ENCODE measurements around the gene ALOX5. TPM values are rescaled to one million over a fixed set of nuclear protein-coding genes. Genes with fewer than 3 reads are reported as not detected.

ALOX5 gene
- total and polyA plus RNA-seq, 3 experiments from 2014 or later: 0.77 to 3.0 (median 0.93) TPM

GRCh38 chr10:45483002-45483401 is 109.0 kb downstream of the ALOX5 start:
- H3K27ac Mint-ChIP-seq: no peak overlapping the region
- no peaks in the 10 kb centered on the region for H3K4me1 ChIP-seq (ENCODE audit: insufficient read depth, low read length)
- POLR2A ChIA-PET: no interaction called here
- peaks cover 10 to 25% (median 20%) of the 10 kb centered on the region in 5 donors for H3K9me3 Mint-ChIP-seq
- no peak overlapping the region for H3K27ac ChIP-seq (ENCODE audit: low read depth, low read length)
- CTCF ChIA-PET: no interaction called here
- peaks cover 0 to 7% (median 3%) of the 10 kb centered on the region in 3 donors for H3K4me1 Mint-ChIP-seq
- no peaks in the 10 kb centered on the region for H3K27me3 ChIP-seq (ENCODE audit: insufficient read depth, low read length, poor library complexity, severe bottlenecking)
- H3K36me3 Mint-ChIP-seq: peaks cover 28 to 85% (median 50%) of the 10 kb centered on the region in 3 donors
- H3K4me3 ChIP-seq (ENCODE audit: low read length): no peak overlapping the region
- H3K27me3 Mint-ChIP-seq: no peaks in the 10 kb centered on the region
- peaks cover 2% of the 10 kb centered on the region for H3K36me3 ChIP-seq (ENCODE audit: insufficient read depth, low read length)
- H3K4me3 Mint-ChIP-seq: no peak overlapping the region
- no peaks in the 10 kb centered on the region for H3K9me3 ChIP-seq (ENCODE audit: low read length)
- DNase-seq: no peak

GRCh38 chr10:45487735-45488134 is 113.7 kb downstream of the ALOX5 start:
- Mint-ChIP-seq H3K36me3 (peaks cover 17 to 75% (median 27%) of the 10 kb centered on the region in 3 donors), H3K9me3 (no peaks in the 10 kb centered on the region), H3K4me3 (no peak overlapping the region), H3K4me1 (peaks cover 2 to 7% (median 5%) of the 10 kb centered on the region in 3 donors), H3K27me3 (no peaks in the 10 kb centered on the region), H3K27ac (peak overlapping the region in 1 of 8 donors; percentile 18)
- H3K9me3 ChIP-seq (ENCODE audit: low read length): no peaks in the 10 kb centered on the region
- peaks cover 17% of the 10 kb centered on the region for H3K36me3 ChIP-seq (ENCODE audit: insufficient read depth, low read length)
- no peak overlapping the region for H3K27ac ChIP-seq (ENCODE audit: low read depth, low read length)
- no peak for DNase-seq
- CTCF ChIA-PET: no interaction called here
- no peaks in the 10 kb centered on the region for H3K4me1 ChIP-seq (ENCODE audit: insufficient read depth, low read length)
- no peak overlapping the region for H3K4me3 ChIP-seq (ENCODE audit: low read length)
- H3K27me3 ChIP-seq (ENCODE audit: insufficient read depth, low read length, poor library complexity, severe bottlenecking): no peaks in the 10 kb centered on the region
- POLR2A ChIA-PET: no interaction called here

- Histone ChIP-seq H3K9me3 (ENCODE audit: low read length) (no peaks in the 10 kb centered on the region), H3K4me1 (ENCODE audit: insufficient read depth, low read length) (no peaks in the 10 kb centered on the region), H3K36me3 (ENCODE audit: insufficient read depth, low read length) (peaks cover 17% of the 10 kb centered on the region), H3K27ac (ENCODE audit: low read depth, low read length) (no peak overlapping the region), H3K4me3 (ENCODE audit: low read length) (no peak overlapping the region), H3K27me3 (ENCODE audit: insufficient read depth, low read length, poor library complexity, severe bottlenecking) (no peaks in the 10 kb centered on the region)
- Mint-ChIP-seq H3K9me3 (no peaks in the 10 kb centered on the region), H3K27me3 (no peaks in the 10 kb centered on the region), H3K36me3 (peaks cover 11 to 72% (median 23%) of the 10 kb centered on the region in 3 donors), H3K4me1 (peaks cover 2 to 10% (median 10%) of the 10 kb centered on the region in 3 donors), H3K4me3 (no peak overlapping the region), H3K27ac (peak overlapping the region in 1 of 8 donors; percentile 79)
- ChIA-PET CTCF (no interaction called here), POLR2A (no interaction called here)
- no peak for DNase-seq
Observed at GRCh38 chr10:45488365-45488764, 114.3 kb downstream of the ALOX5 start.

- Mint-ChIP-seq H3K9me3 (peaks cover 0 to 7% (median under 1%) of the 10 kb centered on the region in 5 donors), H3K36me3 (peaks cover 16 to 56% (median 22%) of the 10 kb centered on the region in 3 donors), H3K4me1 (peaks cover 3 to 19% (median 16%) of the 10 kb centered on the region in 3 donors), H3K27me3 (no peaks in the 10 kb centered on the region), H3K27ac (no peak overlapping the region), H3K4me3 (no peak overlapping the region)
- ChIA-PET CTCF (no interaction called here), POLR2A (no interaction called here)
- H3K4me1 ChIP-seq (ENCODE audit: insufficient read depth, low read length): no peaks in the 10 kb centered on the region
- no peaks in the 10 kb centered on the region for H3K27me3 ChIP-seq (ENCODE audit: insufficient read depth, low read length, poor library complexity, severe bottlenecking)
- H3K36me3 ChIP-seq (ENCODE audit: insufficient read depth, low read length): peaks cover 17% of the 10 kb centered on the region
- DNase-seq: no peak
- no peaks in the 10 kb centered on the region for H3K9me3 ChIP-seq (ENCODE audit: low read length)
- H3K4me3 ChIP-seq (ENCODE audit: low read length): no peak overlapping the region
- no peak overlapping the region for H3K27ac ChIP-seq (ENCODE audit: low read depth, low read length)
Observed at GRCh38 chr10:45490277-45490676, 116.3 kb downstream of the ALOX5 start.

GRCh38 chr10:45491061-45491460 is 117.0 kb downstream of the ALOX5 start:
- Histone ChIP-seq H3K27ac (ENCODE audit: low read depth, low read length) (no peak overlapping the region), H3K27me3 (ENCODE audit: insufficient read depth, low read length, poor library complexity, severe bottlenecking) (no peaks in the 10 kb centered on the region), H3K9me3 (ENCODE audit: low read length) (no peaks in the 10 kb centered on the region), H3K4me1 (ENCODE audit: insufficient read depth, low read length) (no peaks in the 10 kb centered on the region), H3K36me3 (ENCODE audit: insufficient read depth, low read length) (peaks cover 17% of the 10 kb centered on the region), H3K4me3 (ENCODE audit: low read length) (no peak overlapping the region)
- Mint-ChIP-seq H3K4me3 (no peak overlapping the region), H3K36me3 (peaks cover 15 to 50% (median 28%) of the 10 kb centered on the region in 3 donors), H3K27ac (no peak overlapping the region), H3K27me3 (no peaks in the 10 kb centered on the region), H3K4me1 (peaks cover 7 to 18% (median 16%) of the 10 kb centered on the region in 3 donors), H3K9me3 (peaks cover 2 to 12% (median 6%) of the 10 kb centered on the region in 5 donors)
- no peak for DNase-seq
- CTCF ChIA-PET: no interaction called here
- POLR2A ChIA-PET: no interaction called here

Other genes starting within 250 kb of the ALOX5 start
- gene OR13A1, start 58.6 kb upstream of the ALOX5 start, total RNA-seq: not detected
- gene OR13A1, start 58.6 kb upstream of the ALOX5 start, polyA plus RNA-seq: 0.29 TPM